Erythroblast (primary cell): ENCODE data around the gene STAT4.

ENCODE experiments used
- DNase-seq, 2 experiments: peaks; one replicate each; lab custom pipeline; 2025; lab: John Stamatoyannopoulos, UW
- GATA1 ChIP-seq: IDR thresholded peaks from 2 replicates; pipeline ENCODE4 v1.6.1; 2011; ENCODE audit warnings: low read depth, mild to moderate bottlenecking, control low read depth, low read length, moderate library complexity
- POLR2A ChIP-seq: IDR thresholded peaks from 2 replicates; pipeline ENCODE4 v1.6.1; 2011; ENCODE audit warnings: mild to moderate bottlenecking, low read length

Gene STAT4

DNA sequence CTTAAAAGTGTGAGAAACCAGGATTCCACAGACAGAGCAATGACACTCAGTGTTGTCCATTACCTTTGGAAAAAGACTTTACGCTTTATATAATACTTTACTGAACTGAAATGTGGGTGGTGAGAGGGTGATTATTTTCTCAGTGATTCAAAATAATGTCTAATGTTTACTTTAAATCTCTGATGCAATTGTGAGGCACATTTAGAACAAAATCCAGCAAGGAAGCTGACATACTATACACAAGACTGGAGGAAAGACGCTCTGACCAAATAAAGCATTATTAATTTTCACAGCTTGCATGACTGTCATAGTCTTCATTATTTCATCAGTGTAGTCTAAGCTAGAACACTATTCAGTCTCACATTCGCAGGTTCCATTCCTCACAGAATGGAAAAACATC lies 102.7 kb downstream of the STAT4 start:
- DNase-seq: no peak
- TF ChIP-seq POLR2A: no peak
- TF ChIP-seq GATA1: no peak

DNA sequence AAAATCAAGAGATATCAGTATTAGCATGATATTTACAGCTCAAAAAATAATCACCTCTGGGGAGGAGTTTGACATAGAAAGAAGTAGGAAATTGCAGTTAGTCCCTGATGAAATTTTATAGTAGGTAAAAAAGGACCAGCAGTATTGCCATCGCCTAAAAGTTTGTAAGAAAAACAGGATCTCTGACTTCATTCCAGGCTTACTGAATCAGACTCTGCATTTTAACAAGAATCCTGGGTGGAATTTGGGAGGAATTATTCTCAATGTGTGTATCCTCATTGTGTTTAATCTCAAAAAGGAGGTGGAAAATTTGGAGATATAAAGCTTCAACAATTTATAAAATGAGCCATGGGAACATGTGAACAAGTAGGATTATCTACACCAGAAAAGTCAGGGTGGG lies 105.7 kb downstream of the STAT4 start:
- DNase-seq: no peak
- TF ChIP-seq GATA1 (no peak), POLR2A (no peak)

- no peak for DNase-seq
- TF ChIP-seq GATA1 (no peak), POLR2A (no peak)
These were observed 107.4 kb downstream of the STAT4 start for GRCh38 chr2:191043438-191043837.

DNA sequence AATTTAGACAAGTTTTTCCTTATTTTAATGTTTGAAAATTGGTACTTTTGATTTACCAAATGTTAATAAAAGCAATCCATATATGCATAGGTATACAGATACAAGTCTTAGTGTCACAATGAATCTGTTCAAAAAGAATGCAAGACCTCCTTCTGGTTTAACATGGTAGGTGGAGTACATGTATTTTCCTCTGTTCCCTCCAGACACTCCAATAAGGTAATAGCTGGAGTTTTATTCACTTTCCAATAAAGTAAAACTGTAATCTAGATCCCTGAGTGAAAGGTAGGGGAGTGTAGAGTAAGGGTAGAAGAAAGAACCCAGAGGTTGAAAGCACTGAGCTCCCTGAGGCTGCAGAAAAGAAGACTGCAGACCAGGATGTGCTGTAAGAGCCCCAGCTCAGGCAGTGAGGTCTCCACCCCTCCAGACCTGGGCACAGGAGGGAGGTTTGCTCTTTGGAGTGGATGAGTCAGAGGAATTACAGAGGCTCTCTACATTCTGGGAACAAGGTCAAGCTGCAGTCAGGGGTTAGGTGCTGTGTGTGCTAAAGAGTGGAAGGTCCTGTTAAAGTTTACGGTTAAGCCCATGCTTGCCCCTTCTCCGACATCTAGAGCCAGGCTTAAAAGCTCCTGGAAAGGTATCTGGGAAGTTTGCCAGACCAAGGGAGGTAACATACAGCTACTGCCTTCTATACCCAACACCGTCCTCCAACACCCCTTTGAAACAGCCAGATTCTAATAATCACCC lies 109.2 kb downstream of the STAT4 start:
- TF ChIP-seq GATA1 (no peak), POLR2A (no peak)
- DNase-seq: no peak

- TF ChIP-seq GATA1: no peak
- TF ChIP-seq POLR2A: no peak
- no peak for DNase-seq
These were observed 111.2 kb downstream of the STAT4 start for GRCh38 chr2:191039616-191040015.

GRCh38 chr2:191038741-191039140 lies 112.1 kb downstream of the STAT4 start:
- DNase-seq: no peak
- TF ChIP-seq POLR2A (no peak), GATA1 (no peak)

DNA sequence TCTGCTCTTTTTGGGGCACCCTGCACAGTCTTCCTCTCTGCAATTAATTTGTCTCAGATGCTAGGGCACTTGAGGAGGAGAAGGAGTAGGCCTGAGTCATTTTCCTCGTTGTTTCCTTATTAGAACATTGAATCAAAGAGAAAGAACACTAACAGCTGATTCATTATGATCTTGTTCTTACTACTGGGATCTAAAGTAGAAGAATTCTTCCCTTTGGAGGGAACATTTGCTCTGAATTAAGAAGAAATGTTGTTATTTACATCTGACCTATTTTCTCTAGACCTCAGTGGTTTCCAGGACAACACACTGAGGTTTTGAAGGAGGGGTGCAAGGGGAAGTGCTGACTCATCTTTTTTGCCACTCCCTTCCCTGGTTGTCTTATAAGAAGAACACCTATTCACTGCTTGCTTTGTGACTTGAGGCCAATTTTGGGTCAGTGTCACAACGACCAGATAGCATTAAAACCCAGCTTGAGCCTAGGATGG lies 112.5 kb downstream of the STAT4 start:
- TF ChIP-seq GATA1 (no peak), POLR2A (no peak)
- DNase-seq: peak; percentile 5 to 22

DNA sequence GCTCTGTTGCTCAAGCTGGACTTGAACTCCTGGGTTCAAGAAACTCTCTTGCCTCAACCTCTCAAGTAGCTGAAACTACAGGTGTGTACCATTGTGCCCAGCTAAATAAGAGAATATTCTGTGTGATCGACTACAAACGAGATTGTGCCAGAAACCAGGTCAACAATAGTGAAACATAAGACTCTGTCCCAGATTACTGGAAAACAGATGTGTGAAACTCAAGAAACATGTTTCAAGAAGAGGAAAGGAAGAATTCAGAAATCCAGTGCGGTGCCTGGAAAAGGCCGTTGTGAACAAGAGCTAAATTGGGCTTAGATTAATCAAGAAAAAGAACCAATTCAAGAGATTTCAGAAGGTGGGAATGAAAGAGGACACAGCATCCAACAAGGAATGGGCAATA lies 113.4 kb downstream of the STAT4 start:
- TF ChIP-seq GATA1 (no peak), POLR2A (no peak)
- no peak for DNase-seq

- no peak for TF ChIP-seq POLR2A
- no peak for TF ChIP-seq GATA1
- no peak for DNase-seq
These were observed 114.4 kb downstream of the STAT4 start for GRCh38 chr2:191036363-191036762.

GRCh38 chr2:191032588-191033429 lies 118.0 kb downstream of the STAT4 start:
- peak; percentile 15 to 32 for DNase-seq
- TF ChIP-seq GATA1 (no peak), POLR2A (no peak)

DNA sequence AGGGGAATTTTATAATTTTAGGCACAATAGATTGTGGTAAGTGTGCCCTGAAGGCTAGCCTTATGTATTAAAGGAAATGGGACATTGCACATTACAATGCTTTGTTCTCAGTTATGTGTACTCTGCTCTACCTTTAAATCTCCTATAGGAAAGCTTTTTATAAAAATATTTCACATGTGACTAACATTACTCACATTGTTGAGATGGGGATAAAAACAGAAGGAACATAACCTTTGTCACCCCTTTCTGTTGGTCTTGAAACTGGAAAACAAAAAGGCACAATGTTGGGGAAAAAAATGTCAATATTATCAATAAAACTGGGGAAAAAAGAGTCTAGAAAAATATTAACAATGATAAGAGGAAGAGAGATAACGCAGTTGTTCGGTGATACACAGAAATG lies 119.5 kb downstream of the STAT4 start:
- no peak for DNase-seq
- TF ChIP-seq POLR2A: no peak

DNA sequence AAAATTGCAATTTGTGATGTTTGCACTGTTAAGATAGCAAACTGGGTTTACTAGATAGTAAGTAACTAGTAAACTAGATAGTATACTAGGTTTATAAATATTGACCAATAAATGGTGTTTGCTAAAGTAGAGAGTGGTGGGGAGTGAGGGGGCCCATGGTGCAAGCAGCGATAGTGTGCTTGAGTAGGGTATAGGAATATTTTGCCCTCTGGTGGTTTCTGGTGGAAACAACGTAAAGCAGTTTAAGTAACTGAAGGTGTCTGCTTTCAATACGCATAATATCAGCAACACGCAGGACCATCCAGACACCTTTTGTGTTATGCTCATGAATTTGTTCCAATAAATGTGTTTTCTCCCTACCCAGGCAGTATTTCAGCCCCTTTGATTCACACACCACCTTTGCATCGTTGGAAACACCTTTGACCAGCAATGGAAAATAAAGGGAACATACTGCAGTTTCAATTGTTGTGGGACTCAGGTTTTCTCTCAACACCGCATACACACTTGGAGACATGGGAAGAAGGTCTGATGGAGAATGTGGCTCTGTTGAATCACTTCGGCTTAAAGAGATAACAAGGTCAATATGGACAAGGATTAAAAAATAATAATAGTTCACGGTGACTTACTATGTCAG lies 120.2 kb downstream of the STAT4 start:
- peak; percentile 72 to 80 for DNase-seq
- TF ChIP-seq GATA1 (no peak), POLR2A (no peak)

DNA sequence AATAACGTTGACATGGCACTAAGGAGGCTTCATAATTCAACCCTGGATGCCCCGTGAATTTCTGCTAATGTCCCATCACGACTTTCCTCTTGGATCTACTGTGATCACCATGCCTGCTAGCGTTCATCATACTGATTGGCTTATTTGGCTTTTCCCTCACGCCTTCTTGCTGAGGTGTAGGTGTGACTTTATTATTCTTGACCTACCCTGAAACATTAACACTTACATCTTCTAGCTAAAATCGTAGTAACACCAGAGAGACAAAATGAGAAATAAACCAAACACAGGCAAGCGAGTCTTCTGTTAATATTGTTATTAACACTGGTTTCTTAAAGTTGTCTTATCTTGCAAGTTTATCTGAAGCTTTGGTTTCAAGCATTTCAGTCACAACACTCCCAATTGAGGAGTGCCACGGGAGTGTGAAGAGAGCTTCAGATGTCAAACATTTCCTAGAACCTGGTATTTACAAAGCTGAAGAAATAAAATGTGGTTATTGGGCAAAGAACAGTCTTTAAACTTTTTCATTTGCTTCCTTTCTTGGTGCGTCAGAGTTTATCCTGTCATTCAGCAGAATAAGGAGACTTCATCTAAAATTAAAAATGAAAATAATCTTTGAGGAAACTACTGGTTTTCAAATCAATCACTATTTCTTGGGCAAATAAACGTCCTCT lies 121.4 kb downstream of the STAT4 start:
- TF ChIP-seq POLR2A (no peak), GATA1 (no peak)
- no peak for DNase-seq

DNA sequence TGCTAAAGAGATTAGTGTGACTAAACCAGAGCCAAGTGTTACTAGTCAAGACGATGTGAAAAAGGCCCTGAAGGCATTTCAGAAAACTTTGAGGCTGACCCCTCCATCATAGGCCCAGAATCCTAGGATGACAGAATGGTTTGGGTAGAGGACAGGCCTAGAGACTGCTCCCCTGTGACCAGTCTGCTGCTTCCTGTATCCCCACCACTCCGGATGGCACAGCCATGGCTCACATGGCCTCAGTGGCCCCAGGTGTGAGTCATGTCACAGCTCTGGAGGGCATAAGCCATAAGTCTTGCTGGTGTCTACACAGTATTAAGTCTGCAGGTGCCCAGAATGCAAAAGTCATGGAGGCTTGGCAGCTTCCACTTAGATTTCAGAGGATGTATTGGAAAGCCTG lies 124.4 kb downstream of the STAT4 start:
- no peak for TF ChIP-seq GATA1
- TF ChIP-seq POLR2A: no peak
- DNase-seq: no peak
